BLaER1 treated with 17β-estradiol and CSF1 and Interleukin-3, amounts not matched to agents 10 nM and 100 nM (cell line): ENCODE data around the gene MSN.

Experiments
- H3K27ac ChIP-seq, 11 experiments: shearing (Covaris generic); formaldehyde crosslinking; 2 replicates each; pipeline ENCODE4 v1.8.1; 2022
- H3K27me3 ChIP-seq, 11 experiments: shearing (Covaris generic); formaldehyde crosslinking; 2 replicates each; pipeline ENCODE4 v1.8.1; 2022
- H3K36me3 ChIP-seq, 11 experiments: shearing (Covaris generic); formaldehyde crosslinking; 2 replicates each; pipeline ENCODE4 v1.8.1; 2022
- H3K4me1 ChIP-seq, 10 experiments: shearing (Covaris generic); formaldehyde crosslinking; 2 replicates each; pipeline ENCODE4 v1.8.1; 2022
- H3K4me2 ChIP-seq, 11 experiments: shearing (Covaris generic); formaldehyde crosslinking; 2 replicates each; pipeline ENCODE4 v1.8.1; 2022
- H3K4me3 ChIP-seq, 10 experiments: shearing (Covaris generic); formaldehyde crosslinking; 2 replicates each; pipeline ENCODE4 v1.8.1; 2022
- H3K9ac ChIP-seq, 11 experiments: shearing (Covaris generic); formaldehyde crosslinking; 2 replicates each; pipeline ENCODE4 v1.8.1; 2022
- H3K9me3 ChIP-seq, 11 experiments: shearing (Covaris generic); formaldehyde crosslinking; replicated peaks in 1 of 11; 2 replicates each; pipeline ENCODE4 v1.8.1; 2022
- H4K20me1 ChIP-seq, 11 experiments: shearing (Covaris generic); formaldehyde crosslinking; 2 replicates each; pipeline ENCODE4 v1.8.1; 2022
- Cebpa-rat ChIP-seq, 11 experiments: shearing (Covaris generic); IDR thresholded peaks; 2 replicates each; pipeline ENCODE4 v1.8.1; 2022

MSN gene

DNA sequence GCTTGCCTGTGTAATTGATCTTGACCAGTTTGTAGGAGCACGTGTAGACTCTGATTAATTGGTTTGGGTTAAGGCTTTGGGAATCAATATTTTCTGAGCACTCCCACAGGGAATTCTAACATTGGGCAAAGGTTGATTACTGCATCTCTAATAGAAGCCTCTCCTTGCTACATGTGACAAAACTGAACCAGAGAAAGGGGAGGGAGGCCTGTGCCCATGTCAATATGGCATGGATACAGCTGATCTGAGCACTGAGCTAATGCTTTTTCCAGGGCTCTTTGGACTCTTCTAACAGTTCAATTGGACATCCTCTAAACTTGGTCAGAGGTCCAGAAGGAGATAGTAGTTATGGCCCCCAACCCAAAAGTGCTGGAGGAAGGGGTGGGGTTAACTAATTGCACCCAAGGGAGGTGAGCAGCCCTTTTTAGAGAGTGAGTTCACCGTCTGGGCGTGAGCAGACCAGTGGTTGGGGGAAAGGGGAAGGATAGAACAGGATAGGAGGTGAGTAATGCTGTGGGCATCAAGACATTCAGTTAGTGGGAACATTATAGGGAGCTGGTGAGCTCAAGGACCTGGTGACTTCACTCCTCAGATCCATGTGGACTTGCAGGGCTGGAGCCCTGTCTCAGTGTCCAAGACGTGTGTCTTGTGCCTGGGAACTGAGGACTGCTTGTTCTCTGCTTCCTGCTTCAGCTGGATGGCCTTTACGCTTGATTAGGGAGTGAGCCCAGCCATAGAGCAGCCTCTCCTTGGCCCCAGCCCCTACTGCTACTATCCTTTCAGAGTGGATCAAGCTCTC lies 22.8 kb downstream of the MSN start:
- no peak overlapping the region for H3K4me3 ChIP-seq
- peaks cover 0 to 31% (median 6%) of the 10 kb centered on the region in 11 experiments; a peak in 7 of 22 replicates for H3K27me3 ChIP-seq
- H3K4me2 ChIP-seq, result peak overlapping the region in 10 of 11 experiments; percentile 13 to 96 (median 66); a peak in 17 of 22 replicates
- H3K4me1 ChIP-seq, result peaks cover 58 to 100% (median 96%) of the 10 kb centered on the region in 10 experiments
- H4K20me1 ChIP-seq, result peaks cover 68 to 97% (median 74%) of the 10 kb centered on the region in 11 experiments
- no peaks in the 10 kb centered on the region for H3K9me3 ChIP-seq
- peak overlapping the region in 10 of 11 experiments; percentile 3 to 59 (median 26); a peak in 13 of 22 replicates for H3K27ac ChIP-seq
- H3K9ac ChIP-seq, result peak overlapping the region in 1 of 11 experiments; percentile 24; a peak in 1 of 22 replicates
- peaks cover 0 to 45% (median 19%) of the 10 kb centered on the region in 11 experiments; a peak in 14 of 22 replicates for H3K36me3 ChIP-seq
- TF ChIP-seq Cebpa-rat (IDR thresholded peaks at IDR 0.05), result no peak

DNA sequence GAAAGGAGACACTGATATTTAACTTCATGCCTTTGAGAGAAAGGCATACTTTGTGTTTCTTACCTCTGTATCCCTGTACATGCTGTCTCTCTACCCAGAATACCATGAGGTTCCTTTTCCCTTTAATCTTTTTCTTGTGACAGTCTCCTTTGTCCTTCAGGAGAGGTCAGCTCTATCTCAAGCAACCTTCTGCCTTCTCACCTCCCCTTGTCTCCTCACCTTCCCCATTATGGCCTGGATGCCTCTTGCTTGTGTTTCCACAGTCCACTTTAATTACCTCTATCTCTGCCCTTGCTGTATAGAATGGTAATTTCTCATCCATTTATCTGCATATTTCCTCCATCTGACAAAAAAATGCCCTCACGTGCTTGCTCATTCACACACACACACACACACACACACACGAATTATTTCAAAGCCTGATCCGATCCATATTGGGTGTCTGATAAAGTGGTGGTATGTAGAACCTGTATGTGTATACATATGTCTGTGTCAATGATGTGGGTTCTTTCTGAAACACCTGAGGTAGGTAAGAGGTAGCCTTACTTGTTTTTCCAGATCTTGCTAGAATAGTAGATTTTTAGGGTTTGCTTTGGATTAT lies 28.5 kb downstream of the MSN start:
- peaks cover 11 to 47% (median 18%) of the 10 kb centered on the region in 11 experiments; a peak in 20 of 22 replicates for H4K20me1 ChIP-seq
- H3K27ac ChIP-seq, result peak overlapping the region; percentile 73 to 99 (median 97); a peak in 21 of 22 replicates
- H3K36me3 ChIP-seq, result peaks cover 4 to 32% (median 20%) of the 10 kb centered on the region in 11 experiments; a peak in 16 of 22 replicates
- TF ChIP-seq Cebpa-rat (IDR thresholded peaks at IDR 0.05), result no peak
- H3K9ac ChIP-seq, result peak overlapping the region; percentile 70 to 88 (median 86)
- H3K4me3 ChIP-seq, result peak overlapping the region in 6 of 10 experiments; percentile 21 to 62 (median 46); a peak in 9 of 20 replicates
- H3K4me1 ChIP-seq, result peaks cover 70 to 100% (median 96%) of the 10 kb centered on the region in 10 experiments
- H3K4me2 ChIP-seq, result peak overlapping the region; percentile 82 to 96 (median 91)
- no peaks in the 10 kb centered on the region for H3K9me3 ChIP-seq
- peaks cover 0 to 9% (median 0%) of the 10 kb centered on the region in 11 experiments; a peak in 1 of 22 replicates for H3K27me3 ChIP-seq

DNA sequence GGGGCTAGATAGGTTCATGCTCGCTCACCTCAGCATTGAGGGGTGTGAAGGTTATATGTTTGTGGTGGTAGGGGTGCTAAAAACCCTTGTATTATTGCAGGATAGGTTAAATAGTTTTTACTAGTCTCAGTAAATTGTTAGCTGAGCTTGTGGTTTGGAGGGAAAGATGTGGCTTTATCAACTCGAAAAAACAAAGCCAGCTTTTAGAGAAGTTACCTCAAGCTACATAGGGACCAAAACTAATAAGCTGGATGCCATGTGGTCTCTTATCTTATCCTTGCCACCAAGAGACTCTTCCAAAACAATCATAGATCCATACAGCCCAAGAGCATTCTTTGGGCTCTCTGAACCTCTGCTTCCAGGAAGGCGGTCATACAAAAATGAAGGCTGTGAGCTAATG lies 29.2 kb downstream of the MSN start:
- Histone ChIP-seq H4K20me1 (peaks cover 5 to 47% (median 15%) of the 10 kb centered on the region in 11 experiments; a peak in 19 of 22 replicates), H3K4me3 (peak overlapping the region; percentile 24 to 62 (median 44); a peak in 14 of 20 replicates), H3K4me1 (peaks cover 76 to 100% (median 97%) of the 10 kb centered on the region in 10 experiments), H3K36me3 (peaks cover 9 to 32% (median 22%) of the 10 kb centered on the region in 11 experiments; a peak in 18 of 22 replicates), H3K9ac (peak overlapping the region; percentile 70 to 88 (median 86); a peak in 21 of 22 replicates), H3K9me3 (no peaks in the 10 kb centered on the region), H3K27ac (peak overlapping the region; percentile 73 to 99 (median 97)), H3K27me3 (peaks cover 0 to 7% (median 0%) of the 10 kb centered on the region in 11 experiments; a peak in 1 of 22 replicates), H3K4me2 (peak overlapping the region; percentile 82 to 96 (median 91))
- TF ChIP-seq Cebpa-rat (IDR thresholded peaks at IDR 0.05), result no peak

DNA sequence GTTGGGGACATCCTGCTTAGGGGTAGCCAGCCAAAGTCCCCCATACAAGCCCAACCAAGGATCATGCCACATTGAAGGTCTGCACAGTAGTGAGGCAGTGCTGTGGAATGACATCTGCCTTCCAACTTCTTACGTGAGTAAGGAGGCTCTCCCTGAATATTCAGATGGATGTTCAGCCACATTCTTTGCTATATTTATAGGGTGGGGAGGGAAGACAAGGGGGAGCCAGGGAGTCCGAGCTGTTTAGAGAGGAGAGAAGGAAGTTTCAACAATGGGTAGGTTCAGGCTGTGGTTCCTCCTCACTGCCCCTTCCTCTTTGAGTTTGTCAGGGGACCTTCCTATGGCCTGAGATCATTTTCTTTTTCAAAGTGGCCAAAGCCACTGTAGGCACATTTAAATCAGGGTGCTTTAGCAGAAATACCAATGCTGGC lies 29.8 kb downstream of the MSN start:
- peak overlapping the region; percentile 82 to 96 (median 91) for H3K4me2 ChIP-seq
- H3K27me3 ChIP-seq, result peaks cover 0 to 5% (median 0%) of the 10 kb centered on the region in 11 experiments; a peak in 1 of 22 replicates
- H3K4me3 ChIP-seq, result peak overlapping the region; percentile 24 to 62 (median 44); a peak in 18 of 20 replicates
- peak overlapping the region; percentile 70 to 88 (median 86); a peak in 21 of 22 replicates for H3K9ac ChIP-seq
- no peaks in the 10 kb centered on the region for H3K9me3 ChIP-seq
- peaks cover 11 to 29% (median 21%) of the 10 kb centered on the region in 11 experiments; a peak in 18 of 22 replicates for H3K36me3 ChIP-seq
- peak overlapping the region; percentile 73 to 99 (median 97) for H3K27ac ChIP-seq
- H4K20me1 ChIP-seq, result peaks cover 0 to 45% (median 9%) of the 10 kb centered on the region in 11 experiments; a peak in 16 of 22 replicates
- H3K4me1 ChIP-seq, result peaks cover 76 to 100% (median 97%) of the 10 kb centered on the region in 10 experiments
- no peak for TF ChIP-seq Cebpa-rat (IDR thresholded peaks at IDR 0.05)

DNA sequence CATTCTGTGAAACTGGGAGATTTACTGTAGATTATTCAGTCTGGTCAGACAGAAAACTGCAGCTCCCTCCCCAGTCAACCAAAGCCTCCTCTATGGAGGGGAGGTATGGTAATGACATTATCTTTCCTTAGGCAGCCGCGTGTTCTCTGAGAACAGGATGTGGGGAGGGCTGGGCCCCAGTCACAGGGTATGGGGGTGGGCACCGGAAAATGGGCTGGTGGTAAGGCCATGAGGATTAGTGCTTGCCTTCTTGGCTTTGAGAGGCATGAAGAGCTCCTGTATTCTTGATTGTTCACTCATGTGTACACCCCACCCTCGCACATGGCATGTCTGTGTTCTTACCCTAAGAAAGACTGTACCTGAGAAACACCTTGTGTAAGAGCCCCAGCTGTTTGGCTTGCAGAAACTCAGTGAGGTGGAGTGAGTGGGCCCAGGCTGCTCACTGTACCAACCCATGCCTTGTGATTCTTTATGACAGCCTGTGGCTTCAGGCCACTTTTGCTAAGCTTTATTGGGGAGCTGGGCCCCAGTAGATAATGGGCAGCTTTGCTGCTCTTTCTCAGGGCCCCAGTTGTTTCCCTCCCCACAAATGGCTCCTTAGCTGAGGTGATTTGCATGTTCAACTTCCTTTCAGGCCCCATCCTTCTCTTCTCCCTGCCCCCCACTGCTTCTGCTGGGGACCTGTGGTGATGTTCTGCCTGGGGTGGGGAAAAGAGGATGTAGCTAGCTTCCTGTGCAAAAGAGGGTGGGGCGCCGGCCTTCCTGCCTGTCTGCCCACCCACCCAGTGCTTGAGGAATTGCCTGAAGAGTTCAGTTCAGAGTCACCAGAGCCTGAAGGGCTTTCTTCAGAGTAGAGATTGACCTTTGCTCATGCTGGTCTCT lies 30.7 kb downstream of the MSN start:
- Histone ChIP-seq H3K4me1 (peaks cover 84 to 100% (median 99%) of the 10 kb centered on the region in 10 experiments), H3K27ac (peak overlapping the region; percentile 73 to 99 (median 97)), H3K9ac (peak overlapping the region; percentile 70 to 88 (median 86)), H3K9me3 (no peaks in the 10 kb centered on the region), H3K4me2 (peak overlapping the region; percentile 82 to 96 (median 91)), H3K27me3 (peaks cover 0 to 5% (median 0%) of the 10 kb centered on the region in 11 experiments; a peak in 1 of 22 replicates), H4K20me1 (peaks cover 0 to 43% (median 11%) of the 10 kb centered on the region in 11 experiments; a peak in 14 of 22 replicates), H3K36me3 (peaks cover 11 to 32% (median 20%) of the 10 kb centered on the region in 11 experiments; a peak in 18 of 22 replicates), H3K4me3 (peak overlapping the region; percentile 24 to 62 (median 44); a peak in 18 of 20 replicates)
- TF ChIP-seq Cebpa-rat (IDR thresholded peaks at IDR 0.05), result no peak

DNA sequence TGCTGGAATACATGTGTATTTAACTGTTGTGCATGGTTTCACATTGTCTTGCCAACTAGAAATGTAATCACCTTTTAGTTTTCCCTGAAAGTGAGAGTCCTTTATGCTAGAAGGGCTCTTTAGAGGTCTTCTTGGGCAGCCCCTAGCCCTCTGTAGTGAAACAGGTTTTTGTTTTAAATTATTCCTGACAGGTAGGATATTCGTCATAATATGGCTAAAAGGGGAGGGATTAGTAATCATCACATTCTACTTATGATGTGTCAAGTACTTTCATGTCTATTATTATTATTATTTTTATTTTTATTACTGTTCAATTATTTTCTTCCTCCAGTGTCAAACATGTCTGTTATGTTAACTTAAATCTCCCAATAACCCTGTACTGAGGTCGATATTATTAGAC lies 35.5 kb downstream of the MSN start:
- H3K9ac ChIP-seq, result peak overlapping the region in 2 of 11 experiments; percentile 4 to 44; a peak in 2 of 22 replicates
- peaks cover 0 to 28% (median 7%) of the 10 kb centered on the region in 11 experiments; a peak in 8 of 22 replicates for H3K27me3 ChIP-seq
- no peak for TF ChIP-seq Cebpa-rat (IDR thresholded peaks at IDR 0.05)
- H3K4me3 ChIP-seq, result no peak overlapping the region; a peak in 1 of 20 replicates
- peaks cover 0 to 5% (median 0%) of the 10 kb centered on the region in 11 experiments; a peak in 1 of 22 replicates for H3K9me3 ChIP-seq
- peaks cover 36 to 70% (median 56%) of the 10 kb centered on the region in 11 experiments for H4K20me1 ChIP-seq
- peak overlapping the region in 10 of 11 experiments; percentile 11 to 94 (median 62); a peak in 18 of 22 replicates for H3K4me2 ChIP-seq
- peak overlapping the region in 7 of 11 experiments; percentile 12 to 64 (median 44); a peak in 12 of 22 replicates for H3K27ac ChIP-seq
- H3K4me1 ChIP-seq, result peaks cover 80 to 92% (median 86%) of the 10 kb centered on the region in 10 experiments
- H3K36me3 ChIP-seq, result peaks cover 11 to 79% (median 51%) of the 10 kb centered on the region in 11 experiments; a peak in 20 of 22 replicates

DNA sequence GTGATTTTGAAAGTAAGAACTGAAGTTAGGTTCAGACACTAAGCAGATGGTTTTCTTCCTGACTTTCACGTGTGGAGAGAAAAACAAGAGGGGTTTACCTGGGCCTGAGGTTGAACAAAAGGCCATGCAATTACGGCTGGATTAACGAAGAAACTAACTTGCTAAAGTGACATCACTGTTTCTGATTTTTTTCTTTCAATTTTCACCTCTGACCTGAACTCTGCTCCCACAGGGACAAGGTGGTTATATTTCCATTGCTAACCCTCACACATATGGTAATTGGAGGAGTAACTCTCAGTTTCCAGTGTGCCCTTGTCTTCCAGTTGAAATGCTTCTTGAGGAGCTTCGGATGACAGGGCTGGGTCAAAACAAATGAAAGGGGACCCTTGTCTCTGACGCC lies 38.0 kb downstream of the MSN start:
- Histone ChIP-seq H4K20me1 (peaks cover 55 to 95% (median 81%) of the 10 kb centered on the region in 11 experiments), H3K9me3 (peaks cover 0 to 6% (median 0%) of the 10 kb centered on the region in 11 experiments; a peak in 3 of 22 replicates), H3K9ac (peak overlapping the region in 1 of 11 experiments; percentile 0; a peak in 1 of 22 replicates), H3K4me1 (peaks cover 55 to 69% (median 62%) of the 10 kb centered on the region in 10 experiments), H3K36me3 (peaks cover 16 to 95% (median 67%) of the 10 kb centered on the region in 11 experiments; a peak in 20 of 22 replicates), H3K4me3 (no peak overlapping the region), H3K27ac (peak overlapping the region in 7 of 11 experiments; percentile 4 to 44 (median 35); a peak in 6 of 22 replicates), H3K4me2 (peak overlapping the region; percentile 36 to 94 (median 57)), H3K27me3 (peaks cover 0 to 28% (median 7%) of the 10 kb centered on the region in 11 experiments; a peak in 8 of 22 replicates)
- TF ChIP-seq Cebpa-rat (IDR thresholded peaks at IDR 0.05), result no peak
